HT1080 (cell line): ENCODE measurements around the gene WWC2. TPM values are rescaled to one million over a fixed set of nuclear protein-coding genes. Genes with fewer than 3 reads are reported as not detected.

Experiments
- DNase-seq: peaks from one replicate; pipeline ENCODE4 v3.0.0-alpha.2; 2015; ENCODE audit warnings: low read depth
- polyA plus RNA-seq, 2 experiments: library from polyadenylated mRNA; depleted of rRNA; stranded (reverse); fragments of >200 nt; gene quantifications; 2 replicates each; pipeline ENCODE4 v1.2.3, GENCODE V29; 2015
- total RNA-seq: library from RNA; depleted of rRNA; stranded (reverse); fragments of >200 nt; shearing (Covaris generic); gene quantifications from 2 replicates; pipeline ENCODE4 v1.2.3, GENCODE V29; 2014; rRNA removed

The WWC2 gene
- 16.1 and 25.2 TPM in 2 replicates for total RNA-seq
- 16.5 and 21.6 TPM in 2 replicates for polyA plus RNA-seq (2015; cell fraction: cytosol; rRNA removed)
- polyA plus RNA-seq (2015; cell fraction: nucleus; rRNA removed): 30.5 and 30.8 TPM in 2 replicates

DNA sequence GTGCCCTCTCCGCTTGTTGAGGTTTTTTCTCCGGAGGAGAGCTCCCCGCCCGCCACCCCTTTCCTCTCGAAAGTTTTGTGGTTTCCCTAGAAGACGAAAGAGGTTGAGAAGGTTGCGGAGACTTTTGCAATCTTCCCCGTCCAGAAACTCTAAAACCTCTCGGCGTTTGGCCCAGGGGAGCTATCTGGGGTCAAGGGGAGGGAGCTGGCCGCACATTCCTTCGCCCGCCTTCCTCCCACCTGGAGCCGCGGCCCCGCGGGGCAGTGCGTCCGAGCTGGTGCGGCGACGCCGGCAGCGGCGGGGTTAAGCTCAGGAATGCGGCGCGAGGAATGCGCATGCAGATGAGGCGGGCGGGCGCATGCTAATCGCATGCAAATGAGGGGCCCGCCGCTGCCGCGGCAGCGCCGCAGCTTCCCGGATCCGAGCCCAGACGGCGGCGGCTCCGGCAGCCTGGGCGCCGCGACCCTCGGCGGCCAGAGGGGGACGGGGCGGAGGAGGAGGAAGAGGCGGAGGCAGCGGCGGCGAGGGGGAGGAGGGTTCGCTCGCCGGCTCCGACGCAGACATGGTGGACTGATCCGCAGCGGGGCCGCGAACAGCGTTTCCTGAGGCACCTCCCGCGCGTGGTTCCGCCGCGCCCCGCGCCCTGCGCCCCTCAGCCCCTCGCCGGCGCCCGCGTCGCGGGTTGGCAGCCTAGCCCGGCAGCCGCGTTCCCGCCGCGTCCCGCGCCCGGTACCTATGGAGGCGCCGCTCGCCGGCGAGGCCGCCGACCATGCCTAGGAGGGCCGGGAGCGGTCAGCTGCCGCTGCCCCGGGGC lies at the start of gene WWC2:
Gene WWC2, plus strand, starts transcription at position 535 of the 814 bp plus-strand sequence. Its CDS starts 235 bp downstream, at position 770.
- DNase-seq: peak; percentile 89

DNA sequence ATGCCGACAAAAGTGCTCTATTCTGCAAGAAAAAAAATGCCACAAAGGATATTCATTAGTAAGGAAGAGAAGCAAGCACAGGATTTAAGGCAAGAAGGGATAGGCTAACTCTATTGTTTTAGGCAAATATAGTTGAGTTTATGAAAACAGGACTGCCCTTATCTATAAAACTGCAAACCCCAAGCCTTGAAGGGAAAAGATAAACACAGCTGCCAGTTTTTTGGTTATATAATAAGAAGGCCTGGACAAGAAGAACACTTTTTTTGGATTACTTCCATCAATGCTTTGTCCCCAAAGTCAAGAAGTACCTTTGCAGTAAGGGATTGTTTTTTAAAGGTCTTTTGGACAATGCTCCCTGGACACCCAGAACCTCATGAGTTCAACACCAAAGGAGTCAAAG lies 45.4 kb upstream of the WWC2 start:
- DNase-seq: peak; percentile 19

GRCh38 chr4:183057255-183057654 lies 41.8 kb upstream of the WWC2 start:
- no peak for DNase-seq

DNA sequence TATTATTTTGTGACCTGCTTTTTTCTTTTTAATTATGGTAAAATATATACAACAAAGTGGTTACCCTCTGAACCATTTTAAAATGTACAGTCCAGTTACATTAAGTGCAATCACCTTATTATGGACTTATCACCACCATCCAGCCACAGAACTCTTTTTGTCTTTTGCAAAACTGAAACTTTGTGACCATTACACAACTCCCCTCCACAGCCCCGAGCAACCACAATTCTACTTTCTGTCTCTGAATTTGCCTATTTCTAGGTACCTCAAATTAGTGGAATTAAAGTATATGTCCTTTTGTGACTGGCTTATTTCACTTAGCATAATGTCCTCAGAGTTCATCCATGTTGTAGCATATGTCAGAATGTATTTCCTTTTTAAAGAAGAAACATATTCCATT lies 39.3 kb upstream of the WWC2 start:
- no peak for DNase-seq

DNA sequence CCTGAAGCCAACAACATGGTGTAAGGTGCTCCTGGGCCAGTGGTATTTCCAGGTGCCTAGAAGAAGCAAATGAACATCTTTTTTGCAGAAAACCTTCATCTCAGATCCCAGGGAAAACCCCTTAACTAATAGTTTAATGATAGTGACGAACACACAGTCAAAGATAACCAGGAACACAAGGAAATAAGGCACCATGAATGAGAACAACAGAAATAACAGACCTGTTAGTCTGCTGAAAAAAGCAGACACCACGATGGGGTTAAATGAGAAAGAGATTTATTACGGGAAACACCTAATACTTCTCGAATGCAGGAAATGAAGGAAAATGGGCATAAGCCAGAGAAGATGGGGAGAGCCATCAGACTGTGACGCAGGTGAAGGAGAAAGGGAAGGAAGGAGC lies 30.6 kb upstream of the WWC2 start:
- DNase-seq: no peak

- DNase-seq: no peak
These were observed 27.8 kb upstream of the WWC2 start for GRCh38 chr4:183071222-183071621.

GRCh38 chr4:183072176-183072575 lies 26.9 kb upstream of the WWC2 start:
- DNase-seq: no peak

DNA sequence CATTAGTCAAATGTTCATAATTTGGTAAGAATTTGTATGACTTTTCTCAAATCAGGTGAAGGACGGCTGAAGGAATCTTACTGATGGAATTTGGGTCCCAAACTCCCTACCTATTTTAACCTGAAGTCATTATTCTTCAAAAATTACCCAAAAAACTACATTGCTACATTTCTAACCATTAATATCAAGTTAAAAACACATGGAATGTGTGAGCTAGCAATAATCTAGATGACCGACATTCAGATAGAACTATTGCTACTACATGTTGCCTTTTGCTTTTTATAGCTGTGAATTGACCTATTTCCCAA lies 25.3 kb upstream of the WWC2 start:
- no peak for DNase-seq

GRCh38 chr4:183074288-183074990 lies 24.6 kb upstream of the WWC2 start:
- DNase-seq: no peak

- no peak for DNase-seq
These were observed 20.4 kb upstream of the WWC2 start for GRCh38 chr4:183078634-183079033.

DNA sequence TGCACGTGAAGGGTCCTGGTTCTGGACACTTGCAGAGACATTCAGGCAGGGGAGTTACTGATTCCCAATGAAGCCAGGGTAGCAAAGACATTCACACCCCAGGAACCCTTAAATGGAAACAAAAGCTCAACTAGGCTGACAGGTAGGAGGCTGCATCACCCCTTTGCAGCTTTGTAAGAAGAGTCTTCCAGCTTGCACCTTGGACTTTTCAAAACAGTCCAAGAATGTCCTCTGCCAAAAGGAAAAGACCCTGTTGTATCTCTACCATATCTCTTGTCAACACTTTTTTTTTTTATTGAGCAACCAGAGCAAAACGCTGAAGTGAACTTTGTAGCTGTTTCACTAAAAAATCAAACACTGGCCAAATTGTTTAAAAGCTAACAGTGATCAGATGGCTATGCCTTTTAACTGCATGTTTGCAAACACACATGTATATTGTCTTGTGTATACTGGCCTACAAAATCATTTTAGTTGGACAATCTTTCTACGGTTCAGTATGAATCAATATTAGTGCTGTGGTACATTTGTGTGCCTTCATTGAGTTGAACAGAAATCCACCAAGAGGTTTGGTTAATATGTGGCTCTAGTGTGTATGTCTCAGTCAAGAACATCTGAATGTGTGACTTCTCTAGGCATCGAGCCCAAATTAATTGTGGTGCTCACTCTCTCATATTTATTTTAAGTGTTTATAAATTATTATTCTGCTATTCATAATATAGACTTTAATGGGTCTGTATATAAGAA lies 18.5 kb upstream of the WWC2 start:
- no peak for DNase-seq

- DNase-seq: no peak
These were observed 18.0 kb upstream of the WWC2 start for GRCh38 chr4:183081116-183081469.

- DNase-seq: no peak
These were observed 17.0 kb upstream of the WWC2 start for GRCh38 chr4:183082053-183082452.

DNA sequence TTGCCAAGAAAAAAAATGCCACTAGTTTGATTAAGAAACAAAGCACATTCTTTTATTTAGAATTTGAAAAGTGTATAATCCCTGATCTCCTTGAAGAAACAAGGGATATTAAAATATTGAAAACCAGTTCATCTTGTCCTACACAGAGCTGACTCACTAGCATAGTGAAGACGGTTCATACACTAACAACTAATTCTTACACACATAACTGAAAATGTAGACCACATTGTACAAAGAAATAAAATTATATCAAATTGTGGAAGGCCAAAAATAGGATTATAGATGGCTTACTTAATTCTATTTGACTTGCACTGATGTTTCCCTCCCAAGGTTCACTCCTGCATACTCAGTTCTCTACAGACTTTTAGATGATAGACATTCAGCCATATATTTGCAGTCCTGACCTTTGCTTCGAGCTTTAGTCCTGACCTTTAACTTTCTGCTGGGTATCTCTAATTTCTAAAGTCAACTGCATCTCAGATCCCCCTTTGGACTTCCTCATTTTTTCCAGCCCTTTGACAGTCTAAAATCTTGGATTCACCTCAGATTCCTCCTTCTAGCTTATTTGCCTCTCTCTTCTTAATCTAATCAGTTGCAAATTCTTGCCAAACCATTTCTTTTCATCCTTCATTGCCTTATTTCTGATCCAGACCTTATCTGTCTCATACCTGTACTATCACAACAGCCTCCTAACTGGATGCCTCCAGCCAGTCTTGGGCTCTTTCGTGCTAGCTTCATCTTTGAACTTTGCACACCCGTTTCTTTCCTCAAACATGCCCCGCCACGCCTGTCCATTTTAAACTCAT lies 4.5 kb upstream of the WWC2 start:
- DNase-seq: no peak

DNA sequence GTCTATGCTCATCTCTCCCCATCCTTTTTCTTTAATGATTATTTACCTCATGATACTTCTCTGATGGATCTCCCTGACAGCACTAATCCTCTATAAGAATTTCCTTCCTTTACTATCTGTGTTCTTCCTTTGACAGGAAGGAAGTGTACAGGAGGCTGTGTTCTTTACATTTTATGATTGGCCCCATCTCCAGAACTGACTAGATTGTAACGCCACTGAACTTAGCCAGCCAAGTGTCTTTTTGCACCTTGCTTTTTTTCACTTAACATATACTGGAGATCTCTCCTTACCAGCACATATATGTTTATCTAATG lies 3.9 kb upstream of the WWC2 start:
- DNase-seq: no peak

DNA sequence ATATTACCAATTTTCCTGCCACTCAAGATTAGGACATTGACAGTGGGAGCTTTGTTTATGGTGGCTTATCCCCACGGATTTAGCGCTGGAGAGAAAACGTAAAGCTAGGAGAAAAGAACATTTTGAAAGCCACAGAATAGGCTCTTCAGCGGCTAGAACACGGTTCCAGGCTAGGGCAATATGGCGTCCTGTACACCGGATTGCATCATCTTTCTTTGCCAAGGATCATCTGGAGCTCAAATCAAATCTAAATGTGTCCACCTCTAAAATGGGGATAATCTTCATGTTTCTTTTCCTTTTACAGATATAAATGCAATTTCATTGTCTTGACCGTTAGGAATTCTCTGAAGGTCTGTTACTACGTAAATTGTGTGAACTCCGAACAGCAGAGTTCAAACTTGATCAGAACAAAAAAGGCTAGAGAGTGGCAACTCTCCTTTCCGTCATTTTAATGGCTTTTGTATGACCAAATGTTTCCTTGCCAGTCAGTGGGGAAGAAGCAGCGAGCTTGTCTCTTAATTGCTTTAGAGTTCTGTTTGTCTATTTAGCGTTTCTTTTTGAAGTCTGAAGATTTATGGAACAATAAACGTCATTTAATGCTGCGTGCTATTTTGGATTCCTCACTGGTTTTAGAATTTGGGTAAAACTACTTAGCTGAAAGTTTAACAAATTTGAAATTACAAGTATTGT lies 2.6 kb upstream of the WWC2 start:
- DNase-seq: no peak

GRCh38 chr4:183097231-183098018 lies 1.6 kb upstream of the WWC2 start:
- no peak for DNase-seq

- DNase-seq: no peak
These were observed 886 bp upstream of the WWC2 start for GRCh38 chr4:183098019-183098722.

GRCh38 chr4:183099537-183100297 lies 660 bp downstream of the WWC2 start:
- peak; percentile 31 for DNase-seq
